ENCODE results near the gene RUNX3. TPM values are rescaled to one million over a fixed set of nuclear protein-coding genes. Genes with fewer than 3 reads are reported as not detected.

The RUNX3 gene
- total RNA-seq, 1 experiment from 2014 or later = 22.6 TPM

DNA sequence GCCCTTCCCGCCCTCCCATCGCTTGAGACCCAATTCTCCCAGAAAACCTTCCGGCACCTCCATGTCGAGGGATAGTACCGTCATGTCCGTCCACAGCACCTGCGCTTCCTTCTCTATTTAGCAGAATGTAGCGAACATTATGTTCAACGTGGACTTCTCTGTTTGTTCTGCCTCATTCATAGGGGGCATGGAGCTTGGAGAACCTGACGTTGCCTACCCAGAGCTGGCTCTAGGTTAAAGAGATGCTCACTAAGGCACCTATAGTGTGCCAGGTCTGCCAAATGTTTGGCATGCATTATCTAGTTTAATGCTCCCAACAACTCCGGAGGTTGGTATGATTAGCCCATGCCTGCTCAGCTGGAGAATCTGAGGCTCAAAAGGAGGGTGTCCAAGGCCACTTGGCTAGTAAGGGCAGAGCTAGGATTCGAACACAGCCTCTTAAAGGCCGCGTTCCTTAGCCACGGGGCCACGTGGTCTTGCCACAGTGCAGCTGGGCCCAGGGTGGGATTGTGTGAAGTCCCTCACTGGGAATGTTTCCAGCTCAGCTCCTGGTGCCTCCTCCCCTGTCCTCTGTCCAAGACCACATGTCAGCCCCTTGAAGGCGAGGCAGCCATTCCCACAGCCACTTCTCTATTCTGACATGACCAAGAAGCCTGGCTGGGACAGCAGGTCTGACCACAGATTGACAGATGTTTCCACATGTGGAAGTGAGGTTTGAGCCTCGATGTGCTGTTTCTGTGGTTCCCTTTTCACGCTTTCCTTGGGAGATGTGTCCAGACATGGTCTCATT lies 57.8 kb downstream of the RUNX3 start:
- Histone ChIP-seq H3K79me2 (ENCODE audit: insufficient read depth, low read length) (no peaks in the 10 kb centered on the region), H3K4me2 (ENCODE audit: low read length) (no peak overlapping the region), H3K27me3 (ENCODE audit: insufficient read depth, low read length) (no peaks in the 10 kb centered on the region), H3K4me1 (ENCODE audit: control insufficient read depth in 1 of 2, insufficient read depth in 2 of 2, low read length in 2 of 2) (peaks cover 0 to 10% of the 10 kb centered on the region in 2 experiments; a peak in 1 of 4 replicates), H3K36me3 (ENCODE audit: control insufficient read depth in 1 of 2, insufficient read depth in 2 of 2, low read length in 2 of 2) (no peaks in the 10 kb centered on the region), H4K20me1 (ENCODE audit: insufficient read depth) (no peaks in the 10 kb centered on the region), H3K27ac (ENCODE audit: low read depth, low read length) (no peak overlapping the region), H3K4me3 (replicated peaks in 1 of 2; ENCODE audit: low read depth in 1 of 2, low read length in 2 of 2) (no peak overlapping the region), H2AFZ (ENCODE audit: low read depth, low read length, poor library complexity, severe bottlenecking) (no peak overlapping the region), H3K9ac (ENCODE audit: low read length) (no peak overlapping the region), H3K9me3 (ENCODE audit: control insufficient read depth in 1 of 2, insufficient read depth in 1 of 2, low read depth in 1 of 2, low read length in 2 of 2) (no peaks in the 10 kb centered on the region), H3K9me2 (ENCODE audit: insufficient read depth) (no peaks in the 10 kb centered on the region)
- ChIA-PET POLR2A (no interaction called here), RAD21 (ENCODE audit: low non-redundant PET in 1 of 2, low total read pairs in 2 of 2, uncharacterized antibody in 2 of 2, unreplicated experiment in 2 of 2) (no interaction called here), CTCF (interaction anchor here (0.6 kb wide), 1 partner anchor 331 kb away, joined by 3 read pairs; no protein-coding TSS in a partner anchor)
- no peak for TF ChIP-seq POLR2A (IDR thresholded peaks at IDR 0.05; ENCODE audit: borderline replicate concordance, extremely low read depth, insufficient read depth, insufficient read length)
- no peak for TF ChIP-seq SIN3A (IDR thresholded peaks at IDR 0.05; ENCODE audit: low read depth)
- no peak for TF ChIP-seq POLR2AphosphoS5 (IDR thresholded peaks at IDR 0.05; ENCODE audit: low read depth, low read length)
- no peak for TF ChIP-seq EGR1 (IDR thresholded peaks at IDR 0.05; ENCODE audit: low read depth)
- TF ChIP-seq CBX3 (IDR thresholded peaks at IDR 0.05; ENCODE audit: low read depth) = no peak
- no peak for TF ChIP-seq ZFX (IDR thresholded peaks at IDR 0.05)
- TF ChIP-seq, protein P1, sequence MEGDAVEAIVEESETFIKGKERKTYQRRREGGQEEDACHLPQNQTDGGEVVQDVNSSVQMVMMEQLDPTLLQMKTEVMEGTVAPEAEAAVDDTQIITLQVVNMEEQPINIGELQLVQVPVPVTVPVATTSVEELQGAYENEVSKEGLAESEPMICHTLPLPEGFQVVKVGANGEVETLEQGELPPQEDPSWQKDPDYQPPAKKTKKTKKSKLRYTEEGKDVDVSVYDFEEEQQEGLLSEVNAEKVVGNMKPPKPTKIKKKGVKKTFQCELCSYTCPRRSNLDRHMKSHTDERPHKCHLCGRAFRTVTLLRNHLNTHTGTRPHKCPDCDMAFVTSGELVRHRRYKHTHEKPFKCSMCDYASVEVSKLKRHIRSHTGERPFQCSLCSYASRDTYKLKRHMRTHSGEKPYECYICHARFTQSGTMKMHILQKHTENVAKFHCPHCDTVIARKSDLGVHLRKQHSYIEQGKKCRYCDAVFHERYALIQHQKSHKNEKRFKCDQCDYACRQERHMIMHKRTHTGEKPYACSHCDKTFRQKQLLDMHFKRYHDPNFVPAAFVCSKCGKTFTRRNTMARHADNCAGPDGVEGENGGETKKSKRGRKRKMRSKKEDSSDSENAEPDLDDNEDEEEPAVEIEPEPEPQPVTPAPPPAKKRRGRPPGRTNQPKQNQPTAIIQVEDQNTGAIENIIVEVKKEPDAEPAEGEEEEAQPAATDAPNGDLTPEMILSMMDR (IDR thresholded peaks at IDR 0.05 in 2 of 3, conservative IDR thresholded peaks at IDR 0.05 in 1 of 3; ENCODE audit: borderline replicate concordance in 1 of 3, insufficient read depth in 1 of 3, low read depth in 2 of 3, low read length in 2 of 3) = no peak
- TF ChIP-seq SP1 (IDR thresholded peaks at IDR 0.05; ENCODE audit: low read depth) = no peak
- no peak for TF ChIP-seq SRF (IDR thresholded peaks at IDR 0.05; ENCODE audit: low read depth)
- no peak for TF ChIP-seq ELF1 (IDR thresholded peaks at IDR 0.05; ENCODE audit: borderline replicate concordance, low read depth)
- TF ChIP-seq ZNF274 (IDR thresholded peaks at IDR 0.05; ENCODE audit: low read depth, low read length) = no peak
- no peak for TF ChIP-seq YY1 (IDR thresholded peaks at IDR 0.05; ENCODE audit: extremely low read depth, insufficient replicate concordance, low read depth, low read length)
- DNase-seq (ENCODE audit: low read depth, low spot score) (no peak), ATAC-seq (no peak)
- no TSS peak for BruUV-seq (replicated peaks)
- intact Hi-C loops (cut with micrococcal nuclease) = no loop called here
